Measurements from ENCODE around the gene GCLM. TPM values are rescaled to one million over a fixed set of nuclear protein-coding genes. Genes with fewer than 3 reads are reported as not detected.

GCLM gene
- total and polyA plus RNA-seq, 2 donors (not counting 3 experiments of a cell fraction or from before 2014, with no cell fraction given) = 12.3 to 55.9 TPM

GRCh38 chr1:93900723-93901504, 8.3 kb downstream of the GCLM start:
- POLR2A ChIA-PET = no interaction called here

More at GRCh38 chr1:93900723-93901504, 8.3 kb downstream of the GCLM start:
- H3K9me1 ChIP-seq (replicated peaks; ENCODE audit: control insufficient read depth, extremely low read depth, insufficient read depth, low read length) = no peaks in the 10 kb centered on the region
- H3K27ac ChIP-seq (ENCODE audit: insufficient read depth, low read depth, low read length) = no peak overlapping the region
- peaks cover 55% of the 10 kb centered on the region for H3K79me2 ChIP-seq (ENCODE audit: control insufficient read depth, insufficient read depth, low read length)
- no peak for TF ChIP-seq JUN (IDR thresholded peaks at IDR 0.05; ENCODE audit: borderline replicate concordance, insufficient read depth, insufficient read length, low read depth)
- no peak for TF ChIP-seq POLR2AphosphoS5 (IDR thresholded peaks at IDR 0.05; ENCODE audit: insufficient read depth, low read depth, low read length)
- TF ChIP-seq FOS (IDR thresholded peaks at IDR 0.05; ENCODE audit: borderline replicate concordance, insufficient read depth, low read length) = no peak
- no peak for TF ChIP-seq GATA2 (IDR thresholded peaks at IDR 0.05; ENCODE audit: insufficient read depth, insufficient read length, low read depth, low read length)
- no peak for TF ChIP-seq POLR2A (IDR thresholded peaks at IDR 0.05; ENCODE audit: low read depth, low read length)
- no peak for TF ChIP-seq MYC (IDR thresholded peaks at IDR 0.05; ENCODE audit: low read depth, low read length)
- TF ChIP-seq, protein P1, sequence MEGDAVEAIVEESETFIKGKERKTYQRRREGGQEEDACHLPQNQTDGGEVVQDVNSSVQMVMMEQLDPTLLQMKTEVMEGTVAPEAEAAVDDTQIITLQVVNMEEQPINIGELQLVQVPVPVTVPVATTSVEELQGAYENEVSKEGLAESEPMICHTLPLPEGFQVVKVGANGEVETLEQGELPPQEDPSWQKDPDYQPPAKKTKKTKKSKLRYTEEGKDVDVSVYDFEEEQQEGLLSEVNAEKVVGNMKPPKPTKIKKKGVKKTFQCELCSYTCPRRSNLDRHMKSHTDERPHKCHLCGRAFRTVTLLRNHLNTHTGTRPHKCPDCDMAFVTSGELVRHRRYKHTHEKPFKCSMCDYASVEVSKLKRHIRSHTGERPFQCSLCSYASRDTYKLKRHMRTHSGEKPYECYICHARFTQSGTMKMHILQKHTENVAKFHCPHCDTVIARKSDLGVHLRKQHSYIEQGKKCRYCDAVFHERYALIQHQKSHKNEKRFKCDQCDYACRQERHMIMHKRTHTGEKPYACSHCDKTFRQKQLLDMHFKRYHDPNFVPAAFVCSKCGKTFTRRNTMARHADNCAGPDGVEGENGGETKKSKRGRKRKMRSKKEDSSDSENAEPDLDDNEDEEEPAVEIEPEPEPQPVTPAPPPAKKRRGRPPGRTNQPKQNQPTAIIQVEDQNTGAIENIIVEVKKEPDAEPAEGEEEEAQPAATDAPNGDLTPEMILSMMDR (IDR thresholded peaks at IDR 0.05; ENCODE audit: extremely low read depth in 1 of 2, insufficient read depth in 1 of 2, low read depth in 1 of 2, low read length in 2 of 2) = no peak
- no peak for TF ChIP-seq EZH2 (IDR thresholded peaks at IDR 0.05; ENCODE audit: borderline replicate concordance, low read depth, low read length, severe bottlenecking)
- TF ChIP-seq, protein P2, sequence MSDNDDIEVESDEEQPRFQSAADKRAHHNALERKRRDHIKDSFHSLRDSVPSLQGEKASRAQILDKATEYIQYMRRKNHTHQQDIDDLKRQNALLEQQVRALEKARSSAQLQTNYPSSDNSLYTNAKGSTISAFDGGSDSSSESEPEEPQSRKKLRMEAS (IDR thresholded peaks at IDR 0.05; ENCODE audit: insufficient read depth, insufficient read length) = no peak
- H3K36me3 ChIP-seq (ENCODE audit: control insufficient read depth in 2 of 2, extremely low read depth in 1 of 2, insufficient read depth in 2 of 2, low read length in 2 of 2) = peaks cover 0 to 25% of the 10 kb centered on the region in 2 experiments
- no peak overlapping the region for H2AFZ ChIP-seq (ENCODE audit: low read depth, low read length)
- no peak overlapping the region for H3K4me2 ChIP-seq (ENCODE audit: insufficient read depth, low read length)
- no peak overlapping the region for H3K4me3 ChIP-seq (replicated peaks in 1 of 3; ENCODE audit: insufficient read depth in 1 of 3, low read depth in 1 of 3, low read length in 3 of 3)
- dilution Hi-C loops (cut with MboI; ENCODE audit: extremely low pct_ligation_motif_present, low sequenced_read_pairs) (no loop called here), intact Hi-C loops (cut with micrococcal nuclease) (loop anchor here (10.0 kb wide), 1 partner anchor 334 kb away; the partner anchor contains the start of gene ARHGAP29)
- no peaks in the 10 kb centered on the region for H3K9me3 ChIP-seq (replicated peaks; ENCODE audit: control insufficient read depth, insufficient read depth, low read length)
- DNase-seq (ENCODE audit: low read depth, low spot score) = no peak
- FAIRE-seq = no peak
- H3K4me1 ChIP-seq (ENCODE audit: control insufficient read depth, extremely low read depth, insufficient read depth, low read length) = peaks cover 21% of the 10 kb centered on the region
- CTCF ChIA-PET = interaction anchor here (1.1 kb wide), 1 partner anchor 9 kb away, joined by 3 read pairs; the partner anchor contains the start of gene GCLM
- H4K20me1 ChIP-seq (replicated peaks; ENCODE audit: control insufficient read depth, extremely low read depth, insufficient read depth, low read length) = peaks cover 5% of the 10 kb centered on the region
- no TSS peak for BruUV-seq (replicated peaks)
- no peaks in the 10 kb centered on the region for H3K27me3 ChIP-seq (ENCODE audit: control insufficient read depth in 2 of 2, insufficient read depth in 2 of 2, low read length in 2 of 2)
- H3K9ac ChIP-seq (replicated peaks; ENCODE audit: extremely low read depth, insufficient read depth, low read length) = no peak overlapping the region
